Loucy (cell line): ENCODE results near the gene MYO3B.
"Not testable (repeated sequence)": the region's sequence is repeated elsewhere in the genome, so short reads cannot be mapped to it uniquely, and the experiment has no call there.

Experiments used
- H2AFZ ChIP-seq: fragments of 200-600 bp; sonication (generic); 2 replicates; pipeline ENCODE4 v1.6.0; 2016; ENCODE audit warnings: antibody characterized with exemption, mild to moderate bottlenecking, low read length, moderate library complexity
- H3F3A ChIP-seq: fragments of 200-600 bp; 2 replicates; pipeline ENCODE4 v1.6.0; 2016; ENCODE audit warnings: antibody characterized with exemption, low read depth, mild to moderate bottlenecking
- H3K27me3 ChIP-seq: fragments of 200-600 bp; sonication (generic); 2 replicates; pipeline ENCODE4 v1.6.1; 2014; ENCODE audit warnings: low read length, mild to moderate bottlenecking; ENCODE audit not compliant: insufficient read depth, poor library complexity, severe bottlenecking
- H3K36me3 ChIP-seq: fragments of 200-600 bp; sonication (generic); 2 replicates; pipeline ENCODE4 v1.6.1; 2016; ENCODE audit warnings: low read length; ENCODE audit not compliant: insufficient read depth
- H3K4me1 ChIP-seq: fragments of 200-600 bp; sonication (generic); 2 replicates; pipeline ENCODE4 v1.5.1; 2014; ENCODE audit warnings: low read length, mild to moderate bottlenecking; ENCODE audit not compliant: insufficient read depth, poor library complexity, severe bottlenecking
- H3K4me2 ChIP-seq: fragments of 200-600 bp; sonication (generic); 2 replicates; pipeline ENCODE4 v1.6.0; 2014; ENCODE audit warnings: antibody characterized with exemption, low read length, low read depth, mild to moderate bottlenecking; ENCODE audit not compliant: poor library complexity, severe bottlenecking
- H3K4me3 ChIP-seq: fragments of 200-600 bp; sonication (generic); 2 replicates; pipeline ENCODE4 v1.5.1; 2014; ENCODE audit warnings: low read length, mild to moderate bottlenecking, mixed read lengths; ENCODE audit not compliant: poor library complexity, severe bottlenecking
- H3K79me2 ChIP-seq: fragments of 200-600 bp; sonication (generic); 2 replicates; pipeline ENCODE4 v1.6.1; 2014; ENCODE audit warnings: low read length; ENCODE audit not compliant: insufficient read depth
- H3K9ac ChIP-seq: fragments of 200-600 bp; sonication (generic); 2 replicates; pipeline ENCODE4 v1.6.0; 2014; ENCODE audit warnings: mild to moderate bottlenecking, low read depth, low read length, moderate library complexity; ENCODE audit not compliant: poor library complexity, severe bottlenecking
- H3K9me2 ChIP-seq: fragments of 200-600 bp; sonication (generic); replicated peaks from 2 replicates; pipeline ENCODE4 v1.6.1; 2016; ENCODE audit warnings: low read depth, low read length, mixed read lengths
- H3K9me3 ChIP-seq: fragments of 200-600 bp; sonication (generic); 2 replicates; pipeline ENCODE4 v1.6.1; 2014; ENCODE audit warnings: mild to moderate bottlenecking, antibody characterized with exemption, low read length, low read depth; ENCODE audit not compliant: insufficient read depth
- H4K20me1 ChIP-seq: fragments of 200-600 bp; sonication (generic); 2 replicates; pipeline ENCODE4 v1.6.0; 2014; ENCODE audit warnings: antibody characterized with exemption, low read length, mild to moderate bottlenecking; ENCODE audit not compliant: insufficient read depth, poor library complexity, severe bottlenecking
- EZH2phosphoT487 ChIP-seq: fragments of 200-600 bp; IDR thresholded peaks from 2 replicates; pipeline ENCODE4 v1.6.1; 2018; ENCODE audit warnings: antibody characterized with exemption, mild to moderate bottlenecking, moderate library complexity, borderline replicate concordance
- TF ChIP-seq, protein P1 (sequence below): fragments of 200-600 bp; sonication (generic); conservative IDR thresholded peaks from 2 replicates; pipeline ENCODE4 v1.5.1; 2014; ENCODE audit warnings: mild to moderate bottlenecking, antibody characterized with exemption, low read length

The MYO3B gene

DNA sequence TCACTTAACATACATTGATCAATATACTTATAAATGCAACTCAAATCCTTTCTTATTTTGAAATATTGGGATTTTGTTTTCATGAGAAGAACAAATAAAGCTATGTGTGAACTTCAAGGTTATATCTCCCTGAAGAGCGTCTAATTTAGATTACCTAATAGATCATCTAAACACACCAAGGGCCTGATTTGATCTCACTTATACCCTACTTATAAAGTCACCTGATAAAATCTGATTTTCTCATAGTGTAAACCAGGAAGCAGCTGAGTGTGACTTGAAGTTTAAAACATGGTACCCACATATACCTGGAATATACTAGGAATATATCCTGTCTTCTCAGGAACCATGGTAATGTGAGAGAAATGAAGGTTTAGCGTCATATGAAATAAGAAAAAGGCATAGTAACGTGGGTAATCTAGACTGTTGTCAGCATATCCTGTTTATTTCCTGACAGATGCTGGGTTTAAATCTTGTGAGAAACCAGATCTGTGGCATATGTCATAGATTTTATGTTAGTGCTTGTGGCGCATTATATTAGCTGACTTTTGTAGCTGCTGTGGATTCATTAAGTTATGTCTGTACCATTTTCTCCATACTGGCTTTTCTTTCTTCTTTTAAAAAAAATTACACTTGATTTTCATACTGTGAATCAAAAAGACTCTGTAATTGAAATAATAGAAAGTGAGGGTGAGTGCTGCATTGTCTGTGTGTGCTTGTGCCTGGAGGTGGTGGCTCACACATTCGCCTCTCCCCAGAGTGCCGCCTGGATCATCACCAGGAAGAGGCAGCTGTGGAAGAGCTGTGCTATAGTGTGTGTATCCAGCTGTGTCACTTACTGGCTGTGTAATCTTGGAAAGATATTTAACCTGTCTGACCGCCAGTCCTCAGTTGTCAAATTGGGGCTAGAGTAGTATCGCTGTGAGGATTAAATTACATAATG lies 164.0 kb downstream of the MYO3B start:
- Histone ChIP-seq H4K20me1 (no peaks in the 10 kb centered on the region), H3K9me3 (no peaks in the 10 kb centered on the region), H3K9me2 (no peaks in the 10 kb centered on the region), H3K9ac (peak overlapping the region; percentile 56), H3K4me3 (peak overlapping the region; percentile 56), H3K4me1 (peaks cover 52% of the 10 kb centered on the region), H3K36me3 (no peaks in the 10 kb centered on the region), H3K4me2 (peak overlapping the region; percentile 71), H3K27me3 (no peaks in the 10 kb centered on the region), H3F3A (peaks cover 4% of the 10 kb centered on the region), H2AFZ (no peak overlapping the region), H3K79me2 (no peaks in the 10 kb centered on the region)
- TF ChIP-seq, protein P1, sequence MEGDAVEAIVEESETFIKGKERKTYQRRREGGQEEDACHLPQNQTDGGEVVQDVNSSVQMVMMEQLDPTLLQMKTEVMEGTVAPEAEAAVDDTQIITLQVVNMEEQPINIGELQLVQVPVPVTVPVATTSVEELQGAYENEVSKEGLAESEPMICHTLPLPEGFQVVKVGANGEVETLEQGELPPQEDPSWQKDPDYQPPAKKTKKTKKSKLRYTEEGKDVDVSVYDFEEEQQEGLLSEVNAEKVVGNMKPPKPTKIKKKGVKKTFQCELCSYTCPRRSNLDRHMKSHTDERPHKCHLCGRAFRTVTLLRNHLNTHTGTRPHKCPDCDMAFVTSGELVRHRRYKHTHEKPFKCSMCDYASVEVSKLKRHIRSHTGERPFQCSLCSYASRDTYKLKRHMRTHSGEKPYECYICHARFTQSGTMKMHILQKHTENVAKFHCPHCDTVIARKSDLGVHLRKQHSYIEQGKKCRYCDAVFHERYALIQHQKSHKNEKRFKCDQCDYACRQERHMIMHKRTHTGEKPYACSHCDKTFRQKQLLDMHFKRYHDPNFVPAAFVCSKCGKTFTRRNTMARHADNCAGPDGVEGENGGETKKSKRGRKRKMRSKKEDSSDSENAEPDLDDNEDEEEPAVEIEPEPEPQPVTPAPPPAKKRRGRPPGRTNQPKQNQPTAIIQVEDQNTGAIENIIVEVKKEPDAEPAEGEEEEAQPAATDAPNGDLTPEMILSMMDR, result no peak

DNA sequence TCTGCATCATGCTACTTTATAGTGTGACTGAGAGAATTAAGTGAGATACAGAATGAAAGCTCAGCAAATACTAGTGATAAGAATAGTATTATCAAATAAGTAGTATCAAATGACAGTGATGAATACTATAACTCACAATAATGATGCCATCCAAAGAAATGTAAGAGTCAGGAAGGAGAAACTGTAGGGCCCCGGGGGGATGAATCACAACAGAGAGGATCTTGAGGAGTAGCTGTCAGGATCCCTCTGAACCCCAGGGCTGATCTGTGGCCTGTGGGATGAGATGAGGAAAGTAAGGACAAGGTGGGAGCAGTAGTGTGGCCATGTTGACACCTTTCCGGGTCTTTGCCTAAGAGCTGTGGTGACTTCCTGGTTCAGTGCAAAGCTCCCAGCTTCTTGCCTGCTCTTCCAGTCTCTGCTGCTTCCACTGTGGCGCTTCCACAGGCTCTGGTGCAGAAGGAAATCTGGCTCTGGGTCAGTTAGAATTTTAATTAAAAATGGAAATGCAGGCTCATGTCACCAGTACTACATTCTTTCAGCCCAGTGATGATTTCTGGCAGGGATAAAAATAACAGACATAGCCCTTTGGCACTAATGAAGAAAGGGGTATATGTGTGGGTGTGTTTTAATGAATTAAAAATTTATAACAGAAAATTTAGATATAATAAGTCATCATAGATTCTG lies 166.9 kb downstream of the MYO3B start:
- Histone ChIP-seq H3F3A (peaks cover 4% of the 10 kb centered on the region), H3K9me3 (no peaks in the 10 kb centered on the region), H3K36me3 (no peaks in the 10 kb centered on the region), H3K4me2 (no peak overlapping the region), H4K20me1 (no peaks in the 10 kb centered on the region), H3K79me2 (no peaks in the 10 kb centered on the region), H2AFZ (0 out of 2 replicates have a peak overlapping the region, but pooled peaks have one; percentile 32), H3K27me3 (no peaks in the 10 kb centered on the region), H3K9me2 (no peaks in the 10 kb centered on the region), H3K9ac (no peak overlapping the region), H3K4me1 (peaks cover 51% of the 10 kb centered on the region), H3K4me3 (no peak overlapping the region)
- no peak for TF ChIP-seq EZH2phosphoT487

DNA sequence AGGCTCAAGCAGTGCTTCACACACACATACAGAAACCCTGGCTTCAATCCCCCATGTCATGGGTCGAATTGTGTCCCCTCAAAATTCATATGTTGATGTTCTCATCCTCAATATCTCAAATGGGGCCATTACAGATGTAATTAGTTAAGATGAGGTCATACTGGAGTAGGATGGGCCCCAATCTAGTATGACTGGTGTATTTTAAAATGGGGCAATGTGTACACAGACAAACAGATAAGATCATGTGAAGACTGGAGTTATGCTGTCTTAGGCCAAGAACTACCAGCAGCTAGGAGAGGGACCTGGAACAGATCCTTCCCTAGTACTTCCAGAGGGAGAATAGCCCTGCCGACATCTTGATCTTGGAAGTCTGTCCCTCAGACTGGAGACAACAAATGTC lies 167.7 kb downstream of the MYO3B start:
- Histone ChIP-seq H3K36me3 (no peaks in the 10 kb centered on the region), H3K4me3 (no peak overlapping the region), H3K27me3 (no peaks in the 10 kb centered on the region), H4K20me1 (no peaks in the 10 kb centered on the region), H3K4me2 (no peak overlapping the region), H3K79me2 (no peaks in the 10 kb centered on the region), H2AFZ (no peak overlapping the region), H3K9ac (no peak overlapping the region), H3K9me3 (no peaks in the 10 kb centered on the region), H3K4me1 (peaks cover 44% of the 10 kb centered on the region), H3F3A (peaks cover 4% of the 10 kb centered on the region), H3K9me2 (no peaks in the 10 kb centered on the region)
- TF ChIP-seq, protein P1, result no peak
- no peak for TF ChIP-seq EZH2phosphoT487

DNA sequence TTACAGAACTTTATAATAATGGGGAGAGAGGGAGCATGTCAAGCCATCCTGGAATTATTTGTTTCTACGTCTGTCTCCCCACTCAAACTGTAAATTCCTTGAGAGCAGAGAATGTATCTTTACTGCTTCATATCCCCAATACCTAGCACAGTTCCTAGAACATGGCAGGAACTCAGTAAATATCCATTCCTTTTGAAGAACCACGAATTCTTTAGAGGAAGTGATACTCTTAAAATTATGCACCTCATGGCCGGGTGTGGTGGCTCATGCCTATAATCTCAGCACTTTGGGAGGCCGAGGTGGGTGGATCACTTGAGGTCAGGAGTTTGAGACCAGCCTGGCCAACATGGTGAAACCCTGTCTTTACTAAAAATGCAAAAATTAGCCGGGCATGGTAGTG lies 171.3 kb downstream of the MYO3B start:
- H3K4me2 ChIP-seq, H3K4me3 ChIP-seq, H3K36me3 ChIP-seq, H3K27me3 ChIP-seq, H3K79me2 ChIP-seq, H3F3A ChIP-seq, H3K9ac ChIP-seq, H2AFZ ChIP-seq, H4K20me1 ChIP-seq, H3K9me3 ChIP-seq, H3K9me2 ChIP-seq: not testable (repeated sequence)
- peaks cover 50% of the 10 kb centered on the region for H3K4me1 ChIP-seq
